GM18870 (cell line): Measurements from ENCODE around the gene EHBP1.
"Not testable (repeated sequence)": the region's sequence is repeated elsewhere in the genome, so short reads cannot be mapped to it uniquely, and the experiment has no call there.

Source experiments
- ATAC-seq: cut with Tn5 transposase; IDR thresholded peaks from one replicate; pipeline ENCODE4 v1.9.1; 2021; ENCODE audit warnings: moderate library complexity; ENCODE audit not compliant: unreplicated experiment

Gene EHBP1

DNA sequence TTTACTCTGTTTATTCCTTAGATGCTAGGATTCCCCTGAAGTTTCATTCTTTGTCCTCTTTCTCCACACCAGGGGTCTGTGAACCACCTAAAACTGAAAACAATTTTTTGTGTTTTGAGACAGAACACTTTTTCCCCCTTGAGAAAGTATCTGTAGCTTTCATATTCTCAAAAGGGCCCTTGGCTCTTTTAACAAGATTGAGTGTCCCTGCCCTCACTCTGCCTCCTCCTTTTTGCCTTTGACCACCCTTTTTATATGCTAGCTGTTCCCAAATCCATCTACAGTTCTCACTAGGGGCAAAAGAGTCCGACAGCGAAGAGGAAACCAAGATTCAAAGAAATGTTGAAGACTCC is 883 bp upstream of the EHBP1 start:
- ATAC-seq = no peak

DNA sequence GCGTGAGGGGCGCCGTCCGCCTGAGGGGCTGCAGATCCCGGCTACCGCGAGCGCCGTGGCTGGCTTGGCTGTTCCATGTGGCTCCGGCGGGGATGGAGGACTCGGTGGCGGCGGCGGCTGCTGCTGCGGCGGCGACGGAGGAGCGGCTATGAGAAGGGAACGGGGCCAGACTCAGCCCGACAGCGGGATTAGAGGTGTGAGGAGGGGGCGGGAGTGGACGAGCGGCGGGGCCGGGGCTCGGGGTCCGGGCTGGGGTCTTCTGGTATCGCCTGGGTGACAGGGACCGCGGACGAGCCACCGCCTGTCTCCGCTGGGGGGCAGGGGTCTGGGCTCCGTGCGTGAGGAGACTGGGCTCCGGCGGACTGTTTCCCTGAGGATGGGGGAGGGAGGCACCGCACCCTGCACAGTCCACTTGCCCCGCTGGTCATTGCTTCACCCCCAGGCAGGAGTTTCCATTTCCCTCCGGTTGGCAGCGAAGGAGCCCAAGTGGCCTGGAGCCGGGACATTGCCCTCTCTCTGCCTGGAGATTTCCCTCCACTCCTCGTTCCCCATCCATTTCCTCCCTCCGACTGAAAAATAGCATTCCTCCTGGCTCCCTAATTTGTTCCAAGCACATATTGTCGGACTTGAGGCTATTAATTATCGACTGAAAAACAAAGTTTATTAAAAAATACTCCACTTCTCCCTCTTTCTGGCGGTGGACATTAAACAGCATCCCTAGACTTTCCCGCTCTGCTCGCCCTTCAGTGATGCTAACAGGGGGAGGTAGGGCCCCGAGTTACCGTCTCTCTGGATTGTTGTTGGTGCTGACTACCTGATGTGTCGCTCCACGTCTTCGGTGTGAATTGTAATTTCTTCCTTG is 577 bp downstream of the EHBP1 start:
- no peak for ATAC-seq

- ATAC-seq = no peak
Measured at GRCh38 chr2:62706721-62707521, 1.4 kb downstream of the EHBP1 start.

DNA sequence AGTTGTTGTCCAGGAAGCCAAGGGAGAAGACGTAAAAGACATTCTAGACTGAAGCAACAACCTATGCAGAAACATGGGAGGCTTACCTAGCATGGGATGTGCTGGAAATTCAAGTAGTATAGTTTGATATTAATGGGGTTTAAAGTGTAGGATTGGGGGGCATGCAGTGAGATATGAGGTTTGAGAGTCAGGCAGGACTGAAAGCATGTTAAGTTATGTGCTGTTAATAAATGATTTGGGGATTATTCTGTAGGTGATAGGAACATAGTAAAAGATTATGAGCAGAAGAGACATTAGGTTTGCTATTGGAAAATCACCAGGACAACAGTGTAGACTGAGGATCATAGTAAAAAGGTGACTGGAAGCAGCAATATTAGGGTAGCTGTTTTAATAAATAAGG is 3.2 kb downstream of the EHBP1 start:
- ATAC-seq = no peak

GRCh38 chr2:62711832-62712494 is 6.5 kb downstream of the EHBP1 start:
- ATAC-seq = no peak

DNA sequence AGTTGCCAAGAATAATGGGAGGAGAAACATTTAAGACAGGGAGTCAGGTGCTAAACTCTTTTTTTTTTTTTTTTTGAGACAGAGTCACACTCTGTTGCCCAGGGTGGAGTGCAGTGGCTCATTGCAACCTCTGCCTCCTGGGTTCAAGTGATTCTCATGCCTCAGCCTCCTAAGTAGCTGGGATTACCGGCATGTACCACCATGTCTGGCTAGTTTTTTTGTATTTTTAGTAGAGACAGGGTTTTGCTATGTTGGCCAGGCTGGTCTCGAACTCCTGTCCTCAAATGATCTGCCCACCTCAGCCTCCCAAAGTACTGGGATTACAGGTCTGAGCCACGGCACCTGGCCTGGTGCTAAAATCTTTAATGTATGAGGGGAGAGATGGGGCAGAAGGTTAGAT is 7.7 kb downstream of the EHBP1 start:
- not testable (repeated sequence) for ATAC-seq

- no peak for ATAC-seq
Measured at GRCh38 chr2:62713837-62714236, 8.3 kb downstream of the EHBP1 start.

DNA sequence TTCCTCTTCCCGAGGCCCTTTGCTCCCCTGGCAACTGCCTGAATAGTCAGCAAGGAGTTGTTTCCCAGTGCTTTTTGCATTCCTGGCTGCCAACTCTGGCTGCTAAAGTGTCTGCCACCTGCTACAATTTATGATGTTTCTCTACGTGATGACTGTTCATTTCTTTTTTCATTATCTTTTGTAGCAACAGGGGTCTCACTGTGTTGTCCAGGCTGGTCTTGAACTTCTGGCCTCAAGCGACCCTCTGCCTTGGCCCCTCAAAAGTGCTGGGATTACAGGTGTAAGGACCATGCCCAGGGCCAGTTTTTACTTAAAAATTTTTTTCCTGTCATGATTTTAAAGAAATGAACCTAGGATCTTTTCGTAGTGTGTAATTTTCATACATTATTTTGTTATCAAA is 11.3 kb downstream of the EHBP1 start:
- no peak for ATAC-seq

- ATAC-seq = no peak
Measured at GRCh38 chr2:62717503-62718081, 12.1 kb downstream of the EHBP1 start.

GRCh38 chr2:62718225-62718822 is 12.8 kb downstream of the EHBP1 start:
- ATAC-seq = no peak

GRCh38 chr2:62719757-62720156 is 14.2 kb downstream of the EHBP1 start:
- no peak for ATAC-seq

DNA sequence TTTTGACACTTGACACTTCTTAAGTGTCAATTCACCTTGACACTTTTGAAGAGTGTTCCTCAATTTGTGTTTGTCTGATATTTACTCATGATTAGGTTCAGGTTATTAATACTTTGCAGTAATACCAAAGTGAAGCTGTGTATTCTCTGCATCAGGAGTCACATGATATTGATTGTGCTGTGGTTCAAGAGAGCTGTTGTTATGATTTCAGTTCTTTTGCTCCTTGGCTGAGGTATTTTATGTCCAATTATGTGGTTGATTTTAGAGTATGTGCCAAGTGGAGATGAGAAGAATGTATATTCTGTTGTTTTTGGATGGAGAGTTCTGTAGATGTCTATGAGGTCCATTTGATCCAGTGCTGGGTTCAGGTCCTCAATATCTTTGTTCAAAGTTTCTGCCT is 17.2 kb downstream of the EHBP1 start:
- no peak for ATAC-seq

DNA sequence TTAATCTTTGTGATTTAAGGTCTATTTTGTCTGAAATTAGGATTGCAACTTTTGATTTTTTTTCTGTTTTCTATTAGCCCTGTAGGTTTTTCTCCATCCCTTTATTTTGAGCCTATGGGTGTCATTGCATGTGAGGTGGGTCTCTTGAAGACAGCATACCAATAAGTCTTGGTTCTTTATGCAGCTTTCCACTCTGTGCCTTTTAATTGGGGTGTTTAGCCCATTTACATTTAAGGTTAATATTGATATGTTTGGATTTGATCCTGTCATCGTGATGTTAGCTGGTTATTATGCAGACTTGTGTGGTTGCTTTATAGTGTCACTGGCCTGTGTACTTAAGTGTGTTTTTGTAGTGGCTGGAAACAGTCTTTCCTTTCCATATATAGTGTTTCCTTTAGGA is 17.7 kb downstream of the EHBP1 start:
- no peak for ATAC-seq

- ATAC-seq = no peak
Measured at GRCh38 chr2:62724106-62724505, 18.6 kb downstream of the EHBP1 start.

DNA sequence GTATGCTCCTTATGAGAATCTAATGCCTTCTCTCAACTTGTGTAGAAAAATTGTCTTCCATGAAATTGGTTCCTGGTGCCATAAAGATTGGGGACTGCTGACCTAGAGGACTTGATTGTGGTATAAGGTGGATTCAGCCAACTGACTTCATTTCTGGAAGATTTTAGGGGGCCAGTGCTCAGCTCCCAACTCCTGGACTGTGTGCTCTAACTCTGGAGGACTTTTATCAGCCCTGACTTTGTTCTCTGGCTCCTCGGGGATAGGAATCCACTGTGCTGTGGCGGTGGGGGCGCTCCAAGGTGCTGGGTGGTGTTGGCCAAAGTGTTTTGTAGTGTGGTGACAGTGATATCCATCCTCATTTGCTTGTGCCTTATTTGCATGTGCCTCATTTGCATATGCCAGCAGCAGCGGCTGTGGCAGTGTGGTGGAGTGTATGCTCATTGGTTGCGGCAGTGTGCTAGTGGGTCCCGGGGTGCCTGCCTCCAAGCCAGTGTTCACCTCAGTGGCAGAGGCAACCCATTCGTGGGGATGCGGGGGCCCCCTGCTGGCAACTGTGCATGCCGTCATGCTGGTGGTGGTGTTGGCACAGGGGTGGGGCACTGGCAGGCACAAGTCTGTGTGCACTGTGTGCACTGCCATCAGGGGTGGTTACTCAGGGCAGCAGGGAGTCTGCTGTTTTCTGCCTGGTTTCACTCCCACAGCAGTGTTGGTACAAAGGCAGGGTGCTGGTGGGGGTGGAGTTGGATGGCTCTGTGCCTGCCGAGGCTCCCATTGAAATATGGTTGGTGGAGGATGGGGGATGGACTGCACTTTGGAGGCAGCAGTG is 19.6 kb downstream of the EHBP1 start:
- no peak for ATAC-seq

DNA sequence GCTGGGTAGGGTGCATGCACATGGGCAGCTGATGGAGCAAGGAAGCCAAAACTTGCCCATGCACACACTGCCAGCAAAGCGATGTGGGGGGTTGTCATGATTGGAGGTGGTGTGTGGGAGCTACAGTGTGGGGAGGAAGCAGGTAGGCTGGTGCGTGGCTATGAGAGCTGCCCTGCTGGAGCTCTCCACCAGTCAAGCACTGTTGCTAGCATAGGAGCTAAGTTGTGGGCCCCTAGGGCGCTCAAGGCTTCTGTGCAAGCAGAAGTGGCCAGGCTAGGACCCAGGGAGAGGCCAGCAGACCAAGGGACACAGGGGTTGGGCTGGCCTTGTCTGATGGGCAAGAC is 20.2 kb downstream of the EHBP1 start:
- ATAC-seq = no peak

GRCh38 chr2:62727259-62727867 is 21.9 kb downstream of the EHBP1 start:
- ATAC-seq = peak; percentile 68

GRCh38 chr2:62727876-62728566 is 22.5 kb downstream of the EHBP1 start:
- ATAC-seq = no peak

DNA sequence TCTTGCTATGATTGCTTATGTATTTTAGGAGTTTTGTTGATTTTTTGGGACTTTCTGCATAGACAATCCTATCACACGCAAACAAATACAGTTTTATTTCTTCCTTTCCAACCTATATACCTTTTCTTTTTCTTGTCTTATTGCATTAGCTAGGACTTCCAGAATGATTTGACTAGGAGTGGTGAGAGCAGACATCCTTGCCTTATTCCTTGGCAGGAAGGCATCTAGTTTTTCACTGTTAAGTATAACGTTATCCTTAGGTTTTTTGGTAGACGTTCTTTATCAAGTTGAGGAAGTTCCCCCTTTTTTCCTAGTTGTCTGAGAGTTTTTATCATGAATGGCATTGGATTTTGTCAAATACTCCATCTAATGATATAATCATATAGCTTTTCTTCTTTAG is 25.8 kb downstream of the EHBP1 start:
- no peak for ATAC-seq
